BJ (cell line): ENCODE measurements around the gene USP37. TPM values are rescaled to one million over a fixed set of nuclear protein-coding genes. Genes with fewer than 3 reads are reported as not detected.

ENCODE experiments used
- CTCF ChIA-PET: fragments of 350-600 bp; formaldehyde crosslinking; extraction: SDS; loops from one replicate; lab custom pipeline; 2021; ENCODE audit warnings: antibody characterized with exemption, inconsistent platforms; lab: Yijun Ruan, JAX
- POLR2A ChIA-PET: fragments of 300-600 bp; sonication (Branson Sonifier 250); formaldehyde crosslinking; extraction: SDS; loops from one replicate; lab custom pipeline; 2021; ENCODE audit warnings: antibody characterized with exemption; lab: Charles Lee
- DNase-seq: peaks from one replicate; pipeline ENCODE4 v3.0.0-alpha.2; 2011; ENCODE audit warnings: low read depth
- H3K27me3 ChIP-seq: 2 replicates; pipeline ENCODE4 v1.6.0; 2011; ENCODE audit warnings: low read length; ENCODE audit not compliant: control insufficient read depth, insufficient read depth
- H3K36me3 ChIP-seq: 2 replicates; pipeline ENCODE4 v1.5.1; 2011; ENCODE audit warnings: low read length; ENCODE audit not compliant: control insufficient read depth, insufficient read depth
- H3K4me3 ChIP-seq: 2 replicates; pipeline ENCODE4 v1.5.1; 2011; ENCODE audit warnings: low read depth, mild to moderate bottlenecking, control low read depth, low read length
- CTCF ChIP-seq: IDR thresholded peaks from 2 replicates; pipeline ENCODE4 v1.5.1; 2011; ENCODE audit warnings: low read depth, mild to moderate bottlenecking, control low read depth, inconsistent platforms, low read length, moderate library complexity; ENCODE audit not compliant: insufficient read depth
- polyA plus RNA-seq: library from polyadenylated mRNA; depleted of rRNA; stranded (reverse); fragments of >200 nt; gene quantifications from 2 replicates; pipeline ENCODE4 v1.2.3, GENCODE V29; 2011

The USP37 gene
- polyA plus RNA-seq, 1 experiment = 1.9 TPM

DNA sequence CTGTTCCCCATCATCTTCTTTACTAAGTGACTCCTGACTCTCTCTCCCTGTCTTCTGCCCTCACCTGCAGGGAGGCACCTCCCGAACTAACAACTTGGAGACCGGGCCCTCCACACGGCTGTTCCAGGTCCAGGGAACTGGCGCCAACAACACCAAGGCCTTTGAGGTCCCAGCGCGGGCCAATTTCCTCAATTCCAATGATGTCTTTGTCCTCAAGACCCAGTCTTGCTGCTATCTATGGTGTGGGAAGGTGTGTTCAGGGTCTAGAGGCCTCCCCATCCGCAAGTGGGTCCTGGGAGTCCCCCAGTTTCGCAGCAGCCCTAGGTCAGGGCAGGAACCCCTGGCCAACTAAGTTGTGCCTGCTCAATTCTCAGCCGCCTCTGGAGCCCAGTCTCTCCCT lies 133.7 kb downstream of the USP37 start:
- POLR2A ChIA-PET = no interaction called here
- H3K36me3 ChIP-seq = no peaks in the 10 kb centered on the region
- no peak overlapping the region for H3K4me3 ChIP-seq
- DNase-seq = no peak
- TF ChIP-seq CTCF = no peak
- peaks cover 3% of the 10 kb centered on the region for H3K27me3 ChIP-seq
- CTCF ChIA-PET = interaction anchor here (1.4 kb wide), 1 partner anchor 10 kb away, joined by 3 read pairs; no protein-coding TSS in a partner anchor

DNA sequence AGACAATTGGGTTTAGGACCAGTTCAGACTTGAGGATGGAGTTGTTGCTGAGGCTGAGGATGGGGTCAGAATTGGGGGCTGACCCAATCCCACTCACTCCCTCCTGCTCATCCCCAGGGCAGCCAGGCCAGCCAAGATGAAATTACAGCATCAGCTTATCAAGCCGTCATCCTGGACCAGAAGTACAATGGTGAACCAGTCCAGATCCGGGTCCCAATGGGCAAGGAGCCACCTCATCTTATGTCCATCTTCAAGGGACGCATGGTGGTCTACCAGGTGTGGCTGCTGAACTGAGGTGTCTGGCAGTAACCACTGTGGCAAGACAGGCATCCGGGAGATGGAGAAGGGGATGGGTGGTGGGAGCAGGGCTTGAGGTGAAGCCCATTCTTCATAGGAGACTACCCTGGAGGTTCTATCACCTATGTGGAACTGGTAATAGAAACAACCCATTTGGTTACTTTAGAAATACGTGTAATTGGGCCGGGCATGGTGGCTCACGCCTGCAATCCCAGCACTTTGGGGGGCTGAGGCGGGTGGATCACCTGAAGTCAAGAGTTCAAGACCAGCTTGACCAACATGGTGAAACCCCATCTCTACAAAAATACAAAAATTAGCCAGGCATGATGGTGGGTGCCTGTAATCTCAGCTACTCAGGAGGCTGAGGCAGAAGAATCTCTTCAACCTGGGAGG lies 135.3 kb downstream of the USP37 start:
- ChIA-PET CTCF (interaction anchor here (1.4 kb wide), 1 partner anchor 10 kb away, joined by 3 read pairs; no protein-coding TSS in a partner anchor), POLR2A (no interaction called here)
- Histone ChIP-seq H3K4me3 (no peak overlapping the region), H3K27me3 (peaks cover 3% of the 10 kb centered on the region), H3K36me3 (no peaks in the 10 kb centered on the region)
- no peak for TF ChIP-seq CTCF
- no peak for DNase-seq

GRCh38 chr2:218431878-218432277 lies 136.3 kb downstream of the USP37 start:
- CTCF ChIA-PET = interaction anchor here (1.4 kb wide), 1 partner anchor 9 kb away, joined by 3 read pairs; no protein-coding TSS in a partner anchor
- Histone ChIP-seq H3K36me3 (no peaks in the 10 kb centered on the region), H3K27me3 (peaks cover 4% of the 10 kb centered on the region), H3K4me3 (no peak overlapping the region)
- POLR2A ChIA-PET = no interaction called here
- DNase-seq = no peak
- no peak for TF ChIP-seq CTCF

- Histone ChIP-seq H3K27me3 (peaks cover 5% of the 10 kb centered on the region), H3K36me3 (no peaks in the 10 kb centered on the region), H3K4me3 (no peak overlapping the region)
- ChIA-PET CTCF (no interaction called here), POLR2A (no interaction called here)
- DNase-seq = no peak
- TF ChIP-seq CTCF = no peak
These were observed 137.4 kb downstream of the USP37 start for GRCh38 chr2:218430721-218431120.

GRCh38 chr2:218429911-218430692 lies 138.0 kb downstream of the USP37 start:
- no peak for DNase-seq
- no peaks in the 10 kb centered on the region for H3K36me3 ChIP-seq
- no peak for TF ChIP-seq CTCF
- H3K27me3 ChIP-seq = peaks cover 5% of the 10 kb centered on the region
- H3K4me3 ChIP-seq = no peak overlapping the region
- ChIA-PET POLR2A (no interaction called here), CTCF (no interaction called here)
